ENCODE results near the gene BLMH. TPM values are rescaled to one million over a fixed set of nuclear protein-coding genes. Genes with fewer than 3 reads are reported as not detected.

BLMH gene
- total and polyA plus RNA-seq, 4 donors = 10.5 to 50.9 (median 21.6) TPM

DNA sequence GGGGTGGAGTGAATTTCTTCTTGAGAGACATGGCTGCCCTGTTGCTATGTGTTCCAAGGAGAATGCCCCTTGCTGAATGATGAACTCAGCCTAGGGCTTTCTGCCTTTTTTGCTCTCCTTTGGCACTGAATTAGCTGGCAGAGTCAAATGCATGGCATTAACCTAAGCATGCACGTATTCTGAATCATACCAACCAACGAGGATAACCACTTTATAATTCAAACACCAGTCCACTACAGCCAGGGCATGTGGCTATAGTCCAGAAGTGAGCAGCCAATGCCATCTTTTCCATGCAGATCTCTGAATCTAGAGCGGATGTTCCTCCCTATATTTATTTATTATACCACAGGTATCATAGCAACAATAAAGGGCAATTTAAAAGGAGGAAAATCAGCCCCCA is 26.4 kb upstream of the BLMH start:
- no peak overlapping the region for H3K27ac ChIP-seq (ENCODE audit: low read depth in 1 of 2, low read length in 1 of 2)
- DNase-seq (no peak), ATAC-seq (ENCODE audit: insufficient read depth, low FRiP score) (no peak)
- peaks cover 0 to 6% (median 0%) of the 10 kb centered on the region in 3 donors for H3K27me3 ChIP-seq (ENCODE audit: control insufficient read depth in 3 of 3, insufficient read depth in 3 of 3, low read length in 2 of 3)
- no peak for TF ChIP-seq CTCF (IDR thresholded peaks at IDR 0.05; ENCODE audit: control extremely low read depth, extremely low read depth)
- H3K4me3 ChIP-seq = no peak overlapping the region
- H3K9ac ChIP-seq (ENCODE audit: insufficient read depth in 1 of 2, low read length in 2 of 2) = no peak overlapping the region
- H3K9me3 ChIP-seq (ENCODE audit: control insufficient read depth in 4 of 4, insufficient read depth in 3 of 4, low read length in 3 of 4) = no peaks in the 10 kb centered on the region
- 54 to 81% methylated on average over 3 of the region's 3 CpGs for WGBS, 2 donors
- H3K4me1 ChIP-seq (ENCODE audit: control insufficient read depth in 5 of 5, insufficient read depth in 5 of 5, low read length in 5 of 5) = peaks cover 0 to 2% (median 0%) of the 10 kb centered on the region in 5 donors
- H3K36me3 ChIP-seq (ENCODE audit: control insufficient read depth in 4 of 4, insufficient read depth in 4 of 4, low read length in 4 of 4) = no peaks in the 10 kb centered on the region

GRCh38 chr17:30316736-30317135 is 25.0 kb upstream of the BLMH start:
- Histone ChIP-seq H3K9me3 (ENCODE audit: control insufficient read depth in 4 of 4, insufficient read depth in 3 of 4, low read length in 3 of 4) (no peaks in the 10 kb centered on the region), H3K27ac (ENCODE audit: low read depth in 1 of 2, low read length in 1 of 2) (no peak overlapping the region), H3K27me3 (ENCODE audit: control insufficient read depth in 3 of 3, insufficient read depth in 3 of 3, low read length in 2 of 3) (peaks cover 0 to 10% (median 0%) of the 10 kb centered on the region in 3 donors), H3K36me3 (ENCODE audit: control insufficient read depth in 4 of 4, insufficient read depth in 4 of 4, low read length in 4 of 4) (no peaks in the 10 kb centered on the region), H3K4me1 (ENCODE audit: control insufficient read depth in 5 of 5, insufficient read depth in 5 of 5, low read length in 5 of 5) (peaks cover 0 to 2% (median 0%) of the 10 kb centered on the region in 5 donors), H3K4me3 (no peak overlapping the region), H3K9ac (ENCODE audit: insufficient read depth in 1 of 2, low read length in 2 of 2) (no peak overlapping the region)
- DNase-seq (no peak), ATAC-seq (ENCODE audit: insufficient read depth, low FRiP score) (no peak)
- 57 to 87% methylated on average over 1 of the region's 1 CpG for WGBS, 2 donors
- no peak for TF ChIP-seq CTCF (IDR thresholded peaks at IDR 0.05; ENCODE audit: control extremely low read depth, extremely low read depth)

- WGBS, 2 donors = 80 to 99% methylated on average over 2 of the region's 2 CpGs
- Histone ChIP-seq H3K36me3 (ENCODE audit: control insufficient read depth in 4 of 4, insufficient read depth in 4 of 4, low read length in 4 of 4) (no peaks in the 10 kb centered on the region), H3K4me3 (no peak overlapping the region), H3K9ac (ENCODE audit: insufficient read depth in 1 of 2, low read length in 2 of 2) (no peak overlapping the region), H3K27me3 (ENCODE audit: control insufficient read depth in 3 of 3, insufficient read depth in 3 of 3, low read length in 2 of 3) (peaks cover 0 to 10% (median 0%) of the 10 kb centered on the region in 3 donors), H3K4me1 (ENCODE audit: control insufficient read depth in 5 of 5, insufficient read depth in 5 of 5, low read length in 5 of 5) (peaks cover 0 to 2% (median 0%) of the 10 kb centered on the region in 5 donors), H3K27ac (ENCODE audit: low read depth in 1 of 2, low read length in 1 of 2) (no peak overlapping the region), H3K9me3 (ENCODE audit: control insufficient read depth in 4 of 4, insufficient read depth in 3 of 4, low read length in 3 of 4) (no peaks in the 10 kb centered on the region)
- DNase-seq = no peak
- TF ChIP-seq CTCF (IDR thresholded peaks at IDR 0.05; ENCODE audit: control extremely low read depth, extremely low read depth) = no peak
- no peak for ATAC-seq (ENCODE audit: insufficient read depth, low FRiP score)
Observed at GRCh38 chr17:30315106-30315505, 23.4 kb upstream of the BLMH start.

GRCh38 chr17:30314474-30314873 is 22.7 kb upstream of the BLMH start:
- Histone ChIP-seq H3K9me3 (ENCODE audit: control insufficient read depth in 4 of 4, insufficient read depth in 3 of 4, low read length in 3 of 4) (no peaks in the 10 kb centered on the region), H3K4me3 (no peak overlapping the region), H3K4me1 (ENCODE audit: control insufficient read depth in 5 of 5, insufficient read depth in 5 of 5, low read length in 5 of 5) (peaks cover 0 to 2% (median 0%) of the 10 kb centered on the region in 5 donors), H3K9ac (ENCODE audit: insufficient read depth in 1 of 2, low read length in 2 of 2) (no peak overlapping the region), H3K36me3 (ENCODE audit: control insufficient read depth in 4 of 4, insufficient read depth in 4 of 4, low read length in 4 of 4) (no peaks in the 10 kb centered on the region), H3K27ac (ENCODE audit: low read depth in 1 of 2, low read length in 1 of 2) (no peak overlapping the region), H3K27me3 (ENCODE audit: control insufficient read depth in 3 of 3, insufficient read depth in 3 of 3, low read length in 2 of 3) (peaks cover 0 to 10% (median 0%) of the 10 kb centered on the region in 3 donors)
- no peak for TF ChIP-seq CTCF (IDR thresholded peaks at IDR 0.05; ENCODE audit: control extremely low read depth, extremely low read depth)
- ATAC-seq (ENCODE audit: insufficient read depth, low FRiP score) = no peak
- 77 to 81% methylated on average over 1 of the region's 1 CpG for WGBS, 2 donors
- DNase-seq = no peak
